ENCODE measurements around the gene RNF41. TPM values are rescaled to one million over a fixed set of nuclear protein-coding genes. Genes with fewer than 3 reads are reported as not detected.
A peak's percentile ranks its signal among the peaks of the same experiment; 100 is the strongest.

The RNF41 gene
- total and polyA plus RNA-seq, 2 experiments from 2014 or later: 17.3 to 37.2 TPM

- no peak overlapping the region for H3K4me3 ChIP-seq
- H3K27ac ChIP-seq: peak overlapping the region; percentile 37
- TF ChIP-seq, protein P1, sequence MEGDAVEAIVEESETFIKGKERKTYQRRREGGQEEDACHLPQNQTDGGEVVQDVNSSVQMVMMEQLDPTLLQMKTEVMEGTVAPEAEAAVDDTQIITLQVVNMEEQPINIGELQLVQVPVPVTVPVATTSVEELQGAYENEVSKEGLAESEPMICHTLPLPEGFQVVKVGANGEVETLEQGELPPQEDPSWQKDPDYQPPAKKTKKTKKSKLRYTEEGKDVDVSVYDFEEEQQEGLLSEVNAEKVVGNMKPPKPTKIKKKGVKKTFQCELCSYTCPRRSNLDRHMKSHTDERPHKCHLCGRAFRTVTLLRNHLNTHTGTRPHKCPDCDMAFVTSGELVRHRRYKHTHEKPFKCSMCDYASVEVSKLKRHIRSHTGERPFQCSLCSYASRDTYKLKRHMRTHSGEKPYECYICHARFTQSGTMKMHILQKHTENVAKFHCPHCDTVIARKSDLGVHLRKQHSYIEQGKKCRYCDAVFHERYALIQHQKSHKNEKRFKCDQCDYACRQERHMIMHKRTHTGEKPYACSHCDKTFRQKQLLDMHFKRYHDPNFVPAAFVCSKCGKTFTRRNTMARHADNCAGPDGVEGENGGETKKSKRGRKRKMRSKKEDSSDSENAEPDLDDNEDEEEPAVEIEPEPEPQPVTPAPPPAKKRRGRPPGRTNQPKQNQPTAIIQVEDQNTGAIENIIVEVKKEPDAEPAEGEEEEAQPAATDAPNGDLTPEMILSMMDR (IDR thresholded peaks at IDR 0.05; ENCODE audit: low read depth, low read length): peak; percentile 72
- H3K9me3 ChIP-seq (ENCODE audit: low read depth): no peaks in the 10 kb centered on the region
- peaks cover 40% of the 10 kb centered on the region for H3K36me3 ChIP-seq
- H3K4me1 ChIP-seq (ENCODE audit: low read depth): no peaks in the 10 kb centered on the region
- peak; percentile 64 to 67 for DNase-seq (ENCODE audit: low read depth in 1 of 2, low spot score in 1 of 2)
- no peaks in the 10 kb centered on the region for H3K27me3 ChIP-seq
These were observed 15.1 kb downstream of the RNF41 start for GRCh38 chr12:56206452-56207166.

- Histone ChIP-seq H3K27ac (no peak overlapping the region), H3K36me3 (peaks cover 31% of the 10 kb centered on the region), H3K4me3 (no peak overlapping the region), H3K27me3 (no peaks in the 10 kb centered on the region), H3K9me3 (ENCODE audit: low read depth) (no peaks in the 10 kb centered on the region), H3K4me1 (ENCODE audit: low read depth) (no peaks in the 10 kb centered on the region)
- TF ChIP-seq, protein P1 (IDR thresholded peaks at IDR 0.05; ENCODE audit: low read depth, low read length): peak; percentile 8
- DNase-seq (ENCODE audit: low read depth in 1 of 2, low spot score in 1 of 2): no peak
These were observed 16.3 kb downstream of the RNF41 start for GRCh38 chr12:56205445-56205844.

GRCh38 chr12:56204275-56204674 is 17.4 kb downstream of the RNF41 start:
- Histone ChIP-seq H3K27me3 (no peaks in the 10 kb centered on the region), H3K27ac (peak overlapping the region; percentile 40), H3K9me3 (ENCODE audit: low read depth) (no peaks in the 10 kb centered on the region), H3K4me1 (ENCODE audit: low read depth) (no peaks in the 10 kb centered on the region), H3K4me3 (no peak overlapping the region), H3K36me3 (peaks cover 22% of the 10 kb centered on the region)
- DNase-seq (ENCODE audit: low read depth in 1 of 2, low spot score in 1 of 2): no peak
- TF ChIP-seq, protein P1 (IDR thresholded peaks at IDR 0.05; ENCODE audit: low read depth, low read length): no peak

- H3K27me3 ChIP-seq: no peaks in the 10 kb centered on the region
- peaks cover 18% of the 10 kb centered on the region for H3K36me3 ChIP-seq
- TF ChIP-seq, protein P1 (IDR thresholded peaks at IDR 0.05; ENCODE audit: low read depth, low read length): no peak
- no peaks in the 10 kb centered on the region for H3K9me3 ChIP-seq (ENCODE audit: low read depth)
- no peaks in the 10 kb centered on the region for H3K4me1 ChIP-seq (ENCODE audit: low read depth)
- no peak for DNase-seq (ENCODE audit: low read depth in 1 of 2, low spot score in 1 of 2)
- H3K27ac ChIP-seq: peak overlapping the region; percentile 52
- H3K4me3 ChIP-seq: no peak overlapping the region
These were observed 18.9 kb downstream of the RNF41 start for GRCh38 chr12:56202838-56203237.

- Histone ChIP-seq H3K27me3 (no peaks in the 10 kb centered on the region), H3K4me3 (no peak overlapping the region), H3K4me1 (ENCODE audit: low read depth) (no peaks in the 10 kb centered on the region), H3K9me3 (ENCODE audit: low read depth) (no peaks in the 10 kb centered on the region), H3K27ac (peak overlapping the region; percentile 52), H3K36me3 (peaks cover 13% of the 10 kb centered on the region)
- DNase-seq (ENCODE audit: low read depth in 1 of 2, low spot score in 1 of 2): no peak
- TF ChIP-seq, protein P1 (IDR thresholded peaks at IDR 0.05; ENCODE audit: low read depth, low read length): no peak
These were observed 19.4 kb downstream of the RNF41 start for GRCh38 chr12:56202366-56202765.

Data from cardiac muscle cell (in vitro differentiated cells and primary cell).